Measurements from ENCODE around the gene NFKB2. TPM values are rescaled to one million over a fixed set of nuclear protein-coding genes. Genes with fewer than 3 reads are reported as not detected.

Gene NFKB2
- total and polyA plus RNA-seq, 2 donors (not counting 1 experiment from before 2014, with no cell fraction given) = 255 to 398 TPM

GRCh38 chr10:102398172-102399020 lies 2.9 kb downstream of the NFKB2 start:
- H2AFZ ChIP-seq (ENCODE audit: insufficient read depth, low read depth, low read length, poor library complexity, severe bottlenecking) = no peak overlapping the region
- no peaks in the 10 kb centered on the region for H3K9me3 ChIP-seq (ENCODE audit: control extremely low read depth in 1 of 3, control insufficient read depth in 2 of 3, insufficient read depth in 1 of 3, low read length in 2 of 3)
- peak overlapping the region; percentile 74 to 80 for H3K27ac ChIP-seq (ENCODE audit: low read length in 2 of 2)
- peak overlapping the region; percentile 95 for H3K4me3 Mint-ChIP-seq
- WGBS (ENCODE audit: insufficient coverage) = 84% methylated on average over 11 of the region's 21 CpGs
- peak overlapping the region; percentile 87 for H3K4me2 ChIP-seq (replicated peaks; ENCODE audit: low read depth, low read length, poor library complexity, severe bottlenecking)
- ATAC-seq (ENCODE audit: low read depth) (no peak), DNase-seq (peak; percentile 37)
- H3K4me1 ChIP-seq (ENCODE audit: control insufficient read depth in 2 of 2, insufficient read depth in 2 of 2, low read length in 2 of 2) = peaks cover 40 to 51% of the 10 kb centered on the region in 2 donors
- peaks cover 45% of the 10 kb centered on the region for H3K79me2 ChIP-seq (ENCODE audit: control insufficient read depth, insufficient read depth, low read length)
- peak overlapping the region in 2 of 5 experiments; percentile 29 to 47 for H3K4me3 ChIP-seq (ENCODE audit: control extremely low read depth in 1 of 5, extremely low read depth in 1 of 5, insufficient read depth in 1 of 5, low read depth in 2 of 5, low read length in 4 of 5)
- H3K27me3 Mint-ChIP-seq = no peaks in the 10 kb centered on the region
- peaks cover 44% of the 10 kb centered on the region for H3K4me1 Mint-ChIP-seq
- ChIA-PET POLR2A (interaction anchor here (0.6 to 2.6 kb wide), 5 partner anchors 23 to 1485 kb away, joined by 3 to 11 read pairs (median 4); partner anchors contain the start of genes C10orf95 and FBXL15), CTCF (interaction anchor here (0.7 to 8.8 kb wide), 24 partner anchors 9 to 566 kb away, joined by 3 to 108 read pairs (median 5); partner anchors contain the start of genes C10orf95, CUEDC2, FBXL15 and PITX3)
- peaks cover 0 to 53% of the 10 kb centered on the region in 2 experiments for H3K36me3 ChIP-seq (replicated peaks in 1 of 2; ENCODE audit: control extremely low read depth in 1 of 2, control insufficient read depth in 1 of 2, extremely low read depth in 1 of 2, insufficient read depth in 2 of 2, low read length in 1 of 2)
- peaks cover 75% of the 10 kb centered on the region for H4K20me1 ChIP-seq (ENCODE audit: control insufficient read depth, insufficient read depth, low read length, poor library complexity, severe bottlenecking)
- H3K9ac ChIP-seq (ENCODE audit: low read length) = no peak overlapping the region
- no peaks in the 10 kb centered on the region for H3K27me3 ChIP-seq (replicated peaks in 1 of 4; ENCODE audit: control extremely low read depth in 1 of 4, control insufficient read depth in 3 of 4, insufficient read depth in 4 of 4, low read length in 3 of 4)
- peak overlapping the region; percentile 80 for H3K27ac Mint-ChIP-seq
- TF ChIP-seq EZH2 (IDR thresholded peaks at IDR 0.05; ENCODE audit: borderline replicate concordance, insufficient read depth, low read depth, low read length, poor library complexity, severe bottlenecking) (no peak), CTCF (IDR thresholded peaks at IDR 0.05) (no peak)
- H3K9me3 Mint-ChIP-seq (ENCODE audit: insufficient read depth) = no peaks in the 10 kb centered on the region
- intact Hi-C loops (cut with micrococcal nuclease) = loop anchor here (1.0 kb wide), 5 partner anchors 11 to 168 kb away; partner anchors contain the start of genes ACTR1A and FBXL15
